GM12878 (cell line): ENCODE measurements around the gene BRME1. TPM values are rescaled to one million over a fixed set of nuclear protein-coding genes. Genes with fewer than 3 reads are reported as not detected.

ENCODE experiments used
- ATAC-seq: fragments of 200-7000 bp; cut with Tn5 transposase; 3 replicates; pipeline ENCODE4 v1.9.1; 2020; ENCODE audit warnings: mild to moderate bottlenecking, moderate library complexity
- BruUV-seq: library from RNA; stranded (reverse); fragments of 400-500 nt; replicated peaks from 2 replicates; lab custom pipeline; 2021; lab: Mats Ljungman, UMichigan
- CTCF ChIA-PET: fragments of 300-600 bp; sonication (Branson Sonifier 250); formaldehyde crosslinking; extraction: SDS; loops from one replicate; lab custom pipeline; 2021; ENCODE audit warnings: inconsistent platforms; lab: Yijun Ruan, JAX
- POLR2A ChIA-PET: fragments of 350-600 bp; formaldehyde crosslinking; extraction: SDS; loops from one replicate; lab custom pipeline; 2021; ENCODE audit warnings: inconsistent platforms; lab: Charles Lee
- RAD21 ChIA-PET: fragments of 300-600 bp; sonication (Branson Sonifier 250); formaldehyde crosslinking; loops from one replicate; lab custom pipeline; 2023; ENCODE audit warnings: antibody characterized with exemption; ENCODE audit not compliant: unreplicated experiment; lab: Charles Lee
- SMC1A ChIA-PET: fragments of 300-600 bp; sonication (Branson Sonifier 250); formaldehyde crosslinking; loops from one replicate; lab custom pipeline; 2023; ENCODE audit not compliant: unreplicated experiment, uncharacterized antibody; lab: Charles Lee
- DNase-seq: peaks from one replicate; pipeline ENCODE4 v3.0.0-alpha.2; 2011; ENCODE audit warnings: low read depth, low spot score
- FAIRE-seq: peaks from 3 replicates; lab custom pipeline; 2011; peaks lifted over from hg19 to GRCh38; lab: Jason Lieb, UNC
- H2AFZ ChIP-seq: 2 replicates; pipeline ENCODE4 v1.6.0; 2011; ENCODE audit warnings: low read depth, low read length, control low read depth; ENCODE audit not compliant: control insufficient read depth
- H3K27ac ChIP-seq: 2 replicates; pipeline ENCODE4 v1.5.1; 2011; ENCODE audit warnings: control low read depth; ENCODE audit not compliant: control insufficient read depth, insufficient read depth
- H3K27me3 ChIP-seq, 2 experiments: replicated peaks in 1 of 2; 2 replicates each; pipeline versions ENCODE4 v1.6.0 to v1.6.1; 2011; ENCODE audit warnings: low read length in 1 of 2; ENCODE audit not compliant: control insufficient read depth in 2 of 2, insufficient read depth in 2 of 2
- H3K36me3 ChIP-seq, 2 experiments: 2 replicates each; pipeline ENCODE4 v1.5.1; 2011; ENCODE audit warnings: low read length in 1 of 2; ENCODE audit not compliant: control insufficient read depth in 2 of 2, insufficient read depth in 2 of 2
- H3K4me1 ChIP-seq: 2 replicates; pipeline ENCODE4 v1.6.1; 2011; ENCODE audit warnings: mild to moderate bottlenecking, low read length, moderate library complexity, mixed read lengths; ENCODE audit not compliant: control insufficient read depth, insufficient read depth
- H3K4me2 ChIP-seq: 2 replicates; pipeline ENCODE4 v1.6.0; 2011; ENCODE audit warnings: control low read depth; ENCODE audit not compliant: control insufficient read depth, insufficient read depth
- H3K4me3 ChIP-seq: fragments of 200-600 bp; sonication (generic); 2 replicates; pipeline ENCODE4 v1.5.1; 2016
- H3K79me2 ChIP-seq: 2 replicates; pipeline ENCODE4 v1.6.0; 2011; ENCODE audit warnings: low read length; ENCODE audit not compliant: control insufficient read depth, insufficient read depth
- H3K9ac ChIP-seq: 2 replicates; pipeline ENCODE4 v1.8.0; 2011; ENCODE audit warnings: low read length, control low read depth, mixed read lengths; ENCODE audit not compliant: control insufficient read depth, insufficient read depth
- H3K9me3 ChIP-seq: replicated peaks from 3 replicates; pipeline ENCODE4 v1.5.1; 2011; ENCODE audit warnings: mild to moderate bottlenecking, low read length; ENCODE audit not compliant: control insufficient read depth, insufficient read depth
- H4K20me1 ChIP-seq: 2 replicates; pipeline ENCODE4 v1.6.0; 2011; ENCODE audit not compliant: control insufficient read depth, insufficient read depth
- ATF2 ChIP-seq: IDR thresholded peaks from 2 replicates; pipeline ENCODE4 v1.6.1; 2012; ENCODE audit warnings: low read length, inconsistent platforms
- CBFB ChIP-seq: IDR thresholded peaks from 2 replicates; pipeline ENCODE4 v1.6.1; 2016; ENCODE audit warnings: antibody characterized with exemption, low read depth
- CBX5 ChIP-seq: sonication (generic); IDR thresholded peaks from 2 replicates; pipeline ENCODE4 v1.6.1; 2016; ENCODE audit warnings: low read depth, moderate library complexity, mild to moderate bottlenecking, inconsistent platforms
- GABPA ChIP-seq: IDR thresholded peaks from 2 replicates; pipeline ENCODE4 v1.6.1; 2014; ENCODE audit warnings: antibody characterized with exemption, low read depth, mild to moderate bottlenecking, inconsistent platforms
- MLLT1 ChIP-seq: fragments of 450-650 bp; IDR thresholded peaks from 2 replicates; pipeline ENCODE4 v1.6.1; 2016; ENCODE audit warnings: mild to moderate bottlenecking
- RBBP5 ChIP-seq: fragments of 200-600 bp; sonication (generic); conservative IDR thresholded peaks from 2 replicates; pipeline ENCODE4 v1.6.1; 2016
- RCOR1 ChIP-seq: conservative IDR thresholded peaks from 2 replicates; pipeline ENCODE4 v1.6.1; 2012; ENCODE audit warnings: low read depth, low read length, improper control_type of control experiment
- RUNX3 ChIP-seq: IDR thresholded peaks from 2 replicates; pipeline ENCODE4 v1.6.1; 2012; ENCODE audit warnings: low read length, inconsistent platforms
- TBL1XR1 ChIP-seq: IDR thresholded peaks from 2 replicates; pipeline ENCODE4 v1.6.1; 2012; ENCODE audit warnings: low read depth, low read length, improper control_type of control experiment
- WRNIP1 ChIP-seq: IDR thresholded peaks from 2 replicates; pipeline ENCODE4 v1.6.1; 2011; ENCODE audit warnings: low read depth, low read length, improper control_type of control experiment, borderline replicate concordance
- ZNF217 ChIP-seq: fragments of 450-650 bp; IDR thresholded peaks from 2 replicates; pipeline ENCODE4 v1.6.1; 2017; ENCODE audit warnings: antibody characterized with exemption, mild to moderate bottlenecking
- ZNF24 ChIP-seq: fragments of 450-650 bp; IDR thresholded peaks from 2 replicates; pipeline ENCODE4 v1.6.1; 2017; ENCODE audit warnings: antibody characterized with exemption, mild to moderate bottlenecking
- ZNF622 ChIP-seq: fragments of 450-650 bp; IDR thresholded peaks from 2 replicates; pipeline ENCODE4 v1.6.1; 2017; ENCODE audit warnings: mild to moderate bottlenecking, inconsistent platforms
- WGBS: methylation state at CpG from one replicate; pipeline ENCODE4 v1.1.6; 2016; ENCODE audit warnings: low lambda C conversion rate; ENCODE audit not compliant: insufficient replicate concordance, insufficient coverage; ENCODE audit errors: missing lambda C conversion rate; 5-methylcytosine and 5-hydroxymethylcytosine counted together
- in situ Hi-C: fragments of 300-500 bp; cut with MboI; formaldehyde crosslinking; loops from 9 replicates; pipeline ENCODE4 v1.14.3; 2018; ENCODE audit warnings: mixed read lengths
- intact Hi-C: fragments of 100-400 bp; cut with micrococcal nuclease; formaldehyde crosslinking; loops from one replicate; pipeline ENCODE4 v1.14.2; 2022; ENCODE audit not compliant: unreplicated experiment
- polyA plus RNA-seq, 11 experiments: library from polyadenylated mRNA; depleted of rRNA in 4 of 11; unstranded in 6 of 11; stranded (reverse) in 5 of 11; fragments of >200 nt; fragmentation: Nextera tagmentation in 4 of 11; fragmentation: Illumina TruSeq in 1 of 11; extraction: Ambion mirVana in 4 of 11; extraction: Trizol in 1 of 11; gene quantifications; 1 replicate in 1 of 11; 2 replicates in 10 of 11; pipeline versions ENCODE4 v1.2.1 to v1.2.3, GENCODE V29; 2011 to 2016; ENCODE audit warnings: inconsistent platforms in 2 of 11, missing spikeins in 2 of 11, low read depth in 1 of 11
- total RNA-seq, 4 experiments: library from RNA; depleted of rRNA in 3 of 4; stranded (reverse); fragments of >200 nt in 3 of 4; fragmentation: Illumina TruSeq in 1 of 4; extraction: Trizol in 1 of 4; gene quantifications; 2 replicates each; pipeline versions ENCODE4 v1.2.1 to v1.2.3, GENCODE V29; 2013 to 2021

BRME1 gene
- total and polyA plus RNA-seq, 10 of the 15 experiments (the other 5 are each of a cell fraction or from before 2014, with no cell fraction given) = 0.07 to 2.2 (median 1.1) TPM; not detected in 1

- intact Hi-C loops = loop anchor here (10.0 kb wide), 1 partner anchor 694 kb away; the partner anchor contains the start of genes IER2 and STX10
- ATAC-seq (no peak), DNase-seq (no peak), FAIRE-seq (no peak)
- in situ Hi-C loops = loop anchor here (10.0 kb wide), 1 partner anchor 694 kb away; the partner anchor contains the start of genes IER2 and STX10
- Histone ChIP-seq H3K9me3 (no peaks in the 10 kb centered on the region), H3K4me3 (no peak overlapping the region), H3K79me2 (no peaks in the 10 kb centered on the region; the same call in 1 of the 2 replicates), H3K27ac (no peak overlapping the region), H3K4me2 (no peak overlapping the region), H3K4me1 (peaks cover 36% of the 10 kb centered on the region), H4K20me1 (no peaks in the 10 kb centered on the region), H3K27me3 (no peaks in the 10 kb centered on the region), H3K36me3 (no peaks in the 10 kb centered on the region), H2AFZ (no peak overlapping the region), H3K9ac (no peak overlapping the region)
- BruUV-seq = no TSS peak
- ChIA-PET POLR2A (interaction anchor here (0.6 to 4.0 kb wide), 7 partner anchors 9 to 684 kb away, joined by 5 to 79 read pairs (median 6); no protein-coding TSS in a partner anchor), CTCF (interaction anchor here (1.4 to 4.9 kb wide), 2 partner anchors 9 to 14 kb away, joined by 3 to 41 read pairs; no protein-coding TSS in a partner anchor), RAD21 (interaction anchor here (0.9 to 4.8 kb wide), 4 partner anchors 8 to 65 kb away, joined by 3 to 70 read pairs (median 7); no protein-coding TSS in a partner anchor), SMC1A (interaction anchor here (1.3 to 4.1 kb wide), 3 partner anchors 9 to 14 kb away, joined by 3 to 26 read pairs (median 9); no protein-coding TSS in a partner anchor)
- 67% methylated on average over 4 of the region's 4 CpGs for WGBS
- no peak for TF ChIP-seq ZNF217
- no peak for TF ChIP-seq WRNIP1
- TF ChIP-seq GABPA = no peak
- no peak for TF ChIP-seq MLLT1
- TF ChIP-seq ATF2 = no peak
- no peak for TF ChIP-seq ZNF24
- TF ChIP-seq RBBP5 = no peak
- TF ChIP-seq RUNX3 = no peak
- no peak for TF ChIP-seq TBL1XR1
- TF ChIP-seq RCOR1 = no peak
- no peak for TF ChIP-seq CBFB
- no peak for TF ChIP-seq ZNF622
- no peak for TF ChIP-seq CBX5
These were observed 57.6 kb downstream of the BRME1 start for GRCh38 chr19:13848340-13848677.
